Fibroblast of skin of left quadriceps (primary cell): ENCODE data around the gene ZMIZ1.
A peak's percentile ranks its signal among the peaks of the same experiment; 100 is the strongest.
"Not testable (repeated sequence)": the region's sequence is repeated elsewhere in the genome, so short reads cannot be mapped to it uniquely, and the experiment has no call there.

ENCODE experiments used
- DNase-seq, 2 experiments: peaks; one replicate each; pipeline ENCODE4 v3.0.0-alpha.2; 2013; ENCODE audit warnings: low read depth in 2 of 2

The ZMIZ1 gene

GRCh38 chr10:79321951-79322350 lies 253.2 kb downstream of the ZMIZ1 start:
- no peak for DNase-seq

GRCh38 chr10:79322616-79323543 lies 254.1 kb downstream of the ZMIZ1 start:
- DNase-seq, result peak; percentile 84 to 88

- no peak for DNase-seq
These were observed 254.8 kb downstream of the ZMIZ1 start for GRCh38 chr10:79323602-79324001.

GRCh38 chr10:79324032-79324695 lies 255.4 kb downstream of the ZMIZ1 start:
- DNase-seq, result no peak

GRCh38 chr10:79326361-79327089 lies 257.8 kb downstream of the ZMIZ1 start:
- no peak for DNase-seq

- DNase-seq, result no peak
These were observed 258.3 kb downstream of the ZMIZ1 start for GRCh38 chr10:79327090-79327457.

- no peak for DNase-seq
These were observed 259.5 kb downstream of the ZMIZ1 start for GRCh38 chr10:79328147-79328701.

GRCh38 chr10:79328737-79329504 lies 260.2 kb downstream of the ZMIZ1 start:
- no peak for DNase-seq

- DNase-seq, result no peak
These were observed 260.8 kb downstream of the ZMIZ1 start for GRCh38 chr10:79329529-79329928.

GRCh38 chr10:79331226-79331625 lies 262.5 kb downstream of the ZMIZ1 start:
- no peak for DNase-seq

- peak; percentile 35 to 44 for DNase-seq
These were observed 262.9 kb downstream of the ZMIZ1 start for GRCh38 chr10:79331709-79332108.

- DNase-seq, result not testable (repeated sequence)
These were observed 264.0 kb downstream of the ZMIZ1 start for GRCh38 chr10:79332610-79333315.

GRCh38 chr10:79333513-79333912 lies 264.7 kb downstream of the ZMIZ1 start:
- DNase-seq, result peak in 1 of 2 experiments; percentile 20

GRCh38 chr10:79334573-79334972 lies 265.8 kb downstream of the ZMIZ1 start:
- DNase-seq, result no peak

GRCh38 chr10:79335094-79335469 lies 266.3 kb downstream of the ZMIZ1 start:
- DNase-seq, result no peak

- DNase-seq, result no peak
These were observed 266.9 kb downstream of the ZMIZ1 start for GRCh38 chr10:79335470-79336235.

GRCh38 chr10:79336276-79336675 lies 267.5 kb downstream of the ZMIZ1 start:
- DNase-seq, result no peak

- DNase-seq, result no peak
These were observed 268.0 kb downstream of the ZMIZ1 start for GRCh38 chr10:79336739-79337138.

GRCh38 chr10:79337783-79338469 lies 269.2 kb downstream of the ZMIZ1 start:
- not testable (repeated sequence) for DNase-seq
